ENCODE measurements around the gene SPOCK2. TPM values are rescaled to one million over a fixed set of nuclear protein-coding genes. Genes with fewer than 3 reads are reported as not detected.

Gene SPOCK2
- total RNA-seq, 1 experiment from 2014 or later: 1.8 TPM

GRCh38 chr10:72038458-72039001, 49.8 kb downstream of the SPOCK2 start:
- Histone ChIP-seq H4K20me1 (ENCODE audit: control insufficient read depth, insufficient read depth, insufficient read length) (no peaks in the 10 kb centered on the region), H3K9ac (ENCODE audit: extremely low read depth, insufficient read length, low read length) (no peak overlapping the region), H2BK20ac (ENCODE audit: low read depth, low read length, poor library complexity, severe bottlenecking) (no peak overlapping the region), H2AFZ (ENCODE audit: low read length) (no peak overlapping the region), H2BK15ac (ENCODE audit: low read depth, low read length) (no peak overlapping the region; the same call in 1 of the 2 replicates), H2BK5ac (ENCODE audit: insufficient read length, low read length) (no peak overlapping the region), H2BK120ac (ENCODE audit: low read depth, low read length, poor library complexity, severe bottlenecking) (no peak overlapping the region), H3K79me1 (ENCODE audit: insufficient read depth, low read depth, low read length, poor library complexity, severe bottlenecking) (no peaks in the 10 kb centered on the region), H3K4ac (ENCODE audit: low read depth, low read length) (no peak overlapping the region), H3T11ph (ENCODE audit: low read length) (no peak overlapping the region), H2AK5ac (ENCODE audit: insufficient read length, low read length) (no peak overlapping the region), H3K18ac (ENCODE audit: insufficient read length, low read depth, low read length) (no peak overlapping the region), H4K8ac (replicated peaks; ENCODE audit: insufficient read length, low read depth, low read length) (no peak overlapping the region), H3K56ac (ENCODE audit: insufficient read length, low read depth, low read length) (no peak overlapping the region), H3K27me3 (ENCODE audit: insufficient read depth, low read length) (no peaks in the 10 kb centered on the region), H2BK12ac (ENCODE audit: insufficient read length, low read depth, low read length) (no peak overlapping the region), H3K23ac (ENCODE audit: insufficient read length, low read depth, low read length) (no peak overlapping the region), H3K14ac (ENCODE audit: insufficient read depth, low read length) (no peak overlapping the region), H3K79me2 (ENCODE audit: insufficient read depth, low read length) (no peaks in the 10 kb centered on the region), H3K4me1 (ENCODE audit: insufficient read depth, low read length) (no peaks in the 10 kb centered on the region), H4K91ac (ENCODE audit: insufficient read length, low read depth, low read length) (no peak overlapping the region), H3K27ac (ENCODE audit: insufficient read length, low read depth, low read length) (no peak overlapping the region), H3K9me3 (ENCODE audit: control insufficient read depth, low read depth, low read length) (no peaks in the 10 kb centered on the region), H4K5ac (ENCODE audit: insufficient read length, low read depth, low read length) (no peak overlapping the region), H3K23me2 (ENCODE audit: insufficient read length, low read depth, low read length, poor library complexity, severe bottlenecking) (no peaks in the 10 kb centered on the region), H3K4me2 (ENCODE audit: insufficient read depth, insufficient read length, low read length) (no peak overlapping the region)
- Mint-ChIP-seq H3K4me3 (no peak overlapping the region), H3K4me1 (peaks cover 23% of the 10 kb centered on the region in 2 experiments), H3K9me3 (no peaks in the 10 kb centered on the region), H3K27me3 (ENCODE audit: low read depth) (peaks cover 10% of the 10 kb centered on the region), H3K27ac (no peak overlapping the region), H3K36me3 (ENCODE audit: insufficient read depth in 1 of 3, low read depth in 3 of 3) (no peaks in the 10 kb centered on the region)
- no CpG with 5 or more reads among the region's 13 CpGs for WGBS (ENCODE audit: extremely low coverage, insufficient read length, low lambda C conversion rate)
- TF ChIP-seq CTCF (conservative IDR thresholded peaks at IDR 0.05): no peak
- no peak for DNase-seq
